HG02884 (cell line): ENCODE results near the gene CCNK.
A peak's percentile ranks its signal among the peaks of the same experiment; 100 is the strongest.

Experiments used
- ATAC-seq: cut with Tn5 transposase; IDR thresholded peaks from one replicate; pipeline ENCODE4 v1.9.1; 2021; ENCODE audit warnings: mild to moderate bottlenecking, moderate library complexity; ENCODE audit not compliant: unreplicated experiment

Gene CCNK

DNA sequence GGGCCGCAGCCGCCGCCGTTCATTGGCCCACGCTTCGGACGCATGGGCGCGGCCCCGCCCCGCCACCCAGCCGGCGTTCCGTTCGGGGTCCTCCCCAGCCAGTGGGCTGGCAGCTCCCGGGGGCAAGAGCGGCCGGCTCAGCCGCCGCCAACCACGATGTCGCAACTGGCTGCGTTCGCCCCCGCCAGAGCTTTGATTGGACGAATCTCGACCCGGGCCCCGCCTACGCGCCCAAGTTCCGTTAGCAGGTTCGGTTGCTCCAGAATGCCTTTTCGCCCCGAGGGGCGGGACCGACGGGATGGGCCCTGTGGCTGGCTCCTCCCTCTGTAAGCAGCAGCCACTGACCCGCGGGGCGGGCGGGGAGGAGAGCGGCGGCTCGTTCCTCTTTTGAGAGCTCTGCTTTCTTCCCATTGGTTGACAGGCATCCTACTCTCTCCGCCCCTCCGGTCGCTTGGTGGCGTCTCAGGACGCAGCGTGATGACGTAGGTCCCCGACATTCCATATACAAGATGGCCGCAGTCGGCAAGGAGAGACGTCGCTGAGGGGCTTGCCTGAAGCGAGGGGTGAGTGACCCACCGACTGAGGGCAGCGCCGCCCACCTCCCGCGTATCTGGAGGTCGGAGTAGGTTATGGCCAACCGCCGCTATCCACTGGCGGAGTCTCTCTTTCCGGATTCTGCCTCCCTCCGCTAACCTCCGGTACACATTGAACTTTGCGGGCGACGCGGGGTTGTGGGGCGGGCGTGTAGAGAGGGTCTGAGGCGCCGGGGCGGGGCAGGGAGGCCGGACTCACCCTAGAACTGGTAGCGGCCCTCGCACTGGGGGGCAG lies at the start of gene CCNK:
TSS of gene CCNK (plus strand) at position 493 of the 828 bp plus-strand sequence. CDS start 11,269 bp downstream, outside the sequence.
- peak; percentile 85 for ATAC-seq

GRCh38 chr14:99431986-99432385 lies 49.2 kb upstream of the CCNK start:
- ATAC-seq = no peak

- ATAC-seq = no peak
These were observed 48.7 kb upstream of the CCNK start for GRCh38 chr14:99432485-99432884.

GRCh38 chr14:99435327-99435726 lies 45.9 kb upstream of the CCNK start:
- ATAC-seq = no peak

DNA sequence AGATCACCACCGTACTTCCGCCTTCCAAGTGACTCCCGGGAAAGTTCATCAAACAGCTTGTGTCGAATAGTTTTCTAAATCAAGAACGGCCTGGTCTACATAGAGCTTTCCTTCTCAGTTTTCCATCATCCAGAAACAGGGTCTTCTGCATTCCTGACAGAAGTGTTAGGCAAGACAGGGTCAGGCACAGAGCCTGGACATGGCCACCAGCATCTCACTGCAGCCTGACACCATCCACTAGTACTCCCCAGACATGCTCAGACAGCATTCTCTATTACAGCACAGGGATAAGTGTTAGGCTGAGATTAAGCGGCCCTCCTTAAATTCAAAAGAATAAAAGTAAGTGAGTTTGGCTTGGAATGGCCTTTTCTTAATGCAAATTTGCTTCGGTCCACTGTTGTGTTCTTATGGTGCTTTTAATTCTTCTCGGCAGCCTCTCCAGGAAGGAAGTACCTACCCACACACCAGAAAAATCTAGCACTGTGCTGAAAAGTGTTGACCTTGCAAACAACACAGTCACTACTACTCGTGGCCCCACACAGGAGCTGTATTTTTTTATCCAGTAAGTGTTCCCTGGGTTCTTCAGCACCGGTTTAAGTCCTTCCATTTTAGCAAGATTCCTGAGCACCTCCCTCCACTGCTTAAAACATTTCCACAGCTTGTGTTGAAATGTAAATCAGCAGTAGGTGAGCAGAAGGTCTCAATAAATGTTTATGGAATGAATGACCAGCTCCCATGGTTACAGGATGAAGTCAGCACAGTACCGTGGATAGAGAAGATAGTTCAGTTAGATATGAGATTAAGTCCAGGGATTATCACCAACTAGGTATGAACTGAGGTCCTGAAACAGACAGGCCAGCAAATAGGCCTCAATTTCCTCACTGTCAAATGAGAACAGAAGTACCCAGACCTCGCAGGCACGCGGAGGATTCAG lies 44.7 kb upstream of the CCNK start:
- no peak for ATAC-seq

- ATAC-seq = no peak
These were observed 43.5 kb upstream of the CCNK start for GRCh38 chr14:99437706-99438105.

GRCh38 chr14:99440278-99440677 lies 40.9 kb upstream of the CCNK start:
- ATAC-seq = no peak

DNA sequence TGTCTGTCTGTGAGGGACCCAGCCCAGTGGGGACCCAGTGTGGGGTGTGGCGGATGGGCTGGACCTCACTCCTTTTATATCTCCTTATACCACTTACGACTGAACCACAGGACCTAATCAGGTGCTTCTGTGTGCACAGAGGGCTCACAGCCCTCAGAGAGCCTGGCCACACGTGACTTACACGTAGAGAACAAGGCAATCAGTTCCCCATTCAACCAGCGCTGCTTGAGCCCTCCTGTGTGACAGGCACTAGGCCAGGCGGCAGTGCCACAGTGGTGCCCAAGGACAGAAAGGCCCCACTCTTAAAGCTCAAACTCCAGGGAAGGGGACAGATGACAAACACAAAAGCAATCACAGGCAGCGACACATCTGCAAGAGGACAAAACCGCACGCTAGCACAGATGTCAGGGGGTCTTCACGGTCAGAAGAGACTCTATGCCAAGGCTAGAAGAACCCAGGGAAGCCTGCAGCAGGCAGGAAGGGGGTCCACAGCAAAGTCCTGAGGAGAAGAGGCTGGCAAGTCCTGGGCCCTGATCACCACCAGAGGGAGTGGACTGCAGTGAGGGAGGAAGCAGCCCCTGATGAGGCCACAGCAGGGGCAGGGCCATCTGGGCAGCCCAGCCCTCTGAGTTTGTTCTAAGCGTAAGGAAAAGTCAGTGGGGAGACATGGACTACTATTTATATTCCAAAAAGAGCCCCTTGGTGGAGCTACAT lies 39.9 kb upstream of the CCNK start:
- peak; percentile 30 for ATAC-seq

GRCh38 chr14:99441918-99442317 lies 39.3 kb upstream of the CCNK start:
- ATAC-seq = peak; percentile 70

DNA sequence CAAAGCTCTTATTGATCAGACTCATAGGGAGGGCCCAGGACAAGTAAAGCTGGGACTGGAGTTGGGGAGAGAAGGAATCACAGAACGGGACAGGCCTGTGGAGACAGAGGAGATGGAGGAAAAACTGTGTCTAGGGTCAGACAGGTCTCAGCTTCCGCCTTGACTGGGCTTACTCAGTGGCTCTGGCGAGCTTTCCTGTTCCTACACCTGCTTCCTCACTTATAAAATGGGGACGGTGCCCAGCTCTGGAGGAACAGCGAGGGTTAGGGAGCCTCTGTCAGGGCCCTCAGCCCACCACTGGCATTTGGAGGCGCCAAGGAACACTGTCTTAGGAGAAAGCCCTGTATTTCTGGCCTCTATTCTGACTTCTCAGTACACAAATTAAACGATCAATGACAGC lies 35.3 kb upstream of the CCNK start:
- ATAC-seq = no peak

DNA sequence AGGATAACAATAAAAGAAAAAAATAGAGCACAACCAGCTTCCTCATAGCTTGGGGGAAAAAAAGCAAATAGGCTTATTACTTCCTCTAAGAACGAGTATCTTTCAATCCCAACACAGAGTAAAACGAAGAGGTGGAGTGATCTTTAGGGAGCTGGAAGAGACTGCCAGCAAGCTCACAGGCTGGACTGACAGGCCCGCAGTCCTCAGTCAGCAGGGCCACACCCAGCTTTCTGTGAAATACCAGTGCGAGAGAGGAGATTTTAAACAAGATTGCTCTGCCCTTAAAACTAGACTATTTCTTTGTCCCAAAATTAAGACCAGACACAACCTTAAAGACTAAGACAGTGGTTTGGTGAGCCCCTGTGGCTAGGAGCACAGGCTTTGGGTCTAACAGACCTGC lies 33.5 kb upstream of the CCNK start:
- no peak for ATAC-seq

DNA sequence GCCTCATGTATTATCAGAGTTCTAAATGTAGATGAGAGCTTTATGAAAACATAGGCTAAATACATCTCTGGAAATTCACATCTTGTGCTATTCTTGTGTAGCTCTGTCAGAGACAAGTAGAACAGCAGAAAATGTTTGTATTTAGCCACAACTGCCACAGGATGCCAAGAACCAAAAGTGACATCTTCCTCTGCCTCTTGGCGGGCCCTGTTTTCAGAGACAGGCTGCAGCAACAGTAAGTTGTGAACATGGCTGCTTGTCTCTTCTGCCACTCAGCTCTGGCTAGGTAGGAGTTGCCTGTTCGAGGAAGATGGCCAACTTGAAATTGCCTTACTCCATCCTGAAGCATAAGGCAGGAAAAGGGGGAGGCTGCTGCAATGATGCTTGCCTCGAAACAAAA lies 30.9 kb upstream of the CCNK start:
- ATAC-seq = no peak

- ATAC-seq = no peak
These were observed 30.0 kb upstream of the CCNK start for GRCh38 chr14:99451234-99451633.

GRCh38 chr14:99452968-99453367 lies 28.2 kb upstream of the CCNK start:
- ATAC-seq = no peak

DNA sequence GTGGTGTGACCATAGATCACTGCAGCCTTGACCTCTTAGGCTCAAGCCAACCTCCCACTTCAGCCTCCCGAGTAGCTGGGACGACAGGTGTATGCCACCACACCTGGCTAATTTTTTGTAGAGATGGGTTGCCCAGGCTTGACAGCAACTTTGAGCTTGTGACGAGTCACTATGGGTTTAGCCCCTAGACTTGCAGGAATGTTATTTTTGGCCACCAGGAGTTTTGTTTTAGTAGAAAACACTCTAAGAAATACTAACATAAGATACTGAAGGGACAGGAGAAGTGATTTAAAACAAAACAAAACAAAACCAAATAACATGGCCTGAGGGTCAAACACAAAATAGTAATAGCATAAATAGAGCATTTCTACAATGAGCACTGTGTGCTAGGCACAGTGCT lies 27.0 kb upstream of the CCNK start:
- ATAC-seq = no peak

- no peak for ATAC-seq
These were observed 21.6 kb upstream of the CCNK start for GRCh38 chr14:99459481-99460100.

GRCh38 chr14:99460793-99461192 lies 20.4 kb upstream of the CCNK start:
- ATAC-seq = no peak

GRCh38 chr14:99461411-99462085 lies 19.7 kb upstream of the CCNK start:
- no peak for ATAC-seq

- no peak for ATAC-seq
These were observed 19.0 kb upstream of the CCNK start for GRCh38 chr14:99462210-99462609.

DNA sequence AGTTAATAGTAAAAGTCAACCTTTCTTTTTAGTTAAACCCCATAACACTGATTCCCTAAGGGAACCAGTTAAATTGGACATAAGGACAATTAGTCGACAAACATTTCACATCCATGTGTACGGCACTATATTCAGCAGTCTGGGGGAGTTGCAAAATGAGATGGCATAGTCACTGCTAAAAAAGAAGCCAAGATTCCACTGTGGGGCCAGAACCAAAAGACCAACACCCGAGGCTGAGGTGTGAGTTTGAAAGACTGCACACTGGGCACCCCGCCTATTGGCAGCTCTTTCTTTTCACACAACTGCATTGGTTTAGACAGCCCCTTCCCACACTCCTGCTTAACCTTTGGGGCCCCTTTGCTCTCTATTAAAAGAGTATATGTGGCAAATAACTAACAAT lies 17.2 kb upstream of the CCNK start:
- no peak for ATAC-seq
